Uterus (tissue), 4 donors: Measurements from ENCODE around the gene THOC2. TPM values are rescaled to one million over a fixed set of nuclear protein-coding genes. Genes with fewer than 3 reads are reported as not detected.
"Not testable (repeated sequence)": the region's sequence is repeated elsewhere in the genome, so short reads cannot be mapped to it uniquely, and the experiment has no call there.

Experiments
- DNase-seq, 2 donors: peaks; one replicate each; pipeline ENCODE4 v3.0.0-alpha.2; 2019 to 2020
- H3K27ac ChIP-seq, 2 donors: fragments of 200-600 bp; sonication (generic); 1 replicate in 1 of 2; 2 replicates in 1 of 2; pipeline ENCODE4 v1.5.1; 2016 to 2018
- H3K27me3 ChIP-seq, 2 donors: fragments of 200-600 bp; sonication (generic); one replicate each; pipeline ENCODE4 v1.5.1; 2018 to 2019; ENCODE audit warnings: control low read depth in 1 of 2
- H3K36me3 ChIP-seq, 2 donors: fragments of 200-600 bp; sonication (generic); one replicate each; pipeline ENCODE4 v1.5.1; 2019; ENCODE audit warnings: control low read depth in 1 of 2
- H3K4me1 ChIP-seq, 2 donors: fragments of 200-600 bp; sonication (generic); one replicate each; pipeline ENCODE4 v1.5.1; 2018 to 2019; ENCODE audit warnings: control low read depth in 1 of 2
- H3K4me3 ChIP-seq, 2 donors: fragments of 200-600 bp; sonication (generic); 1 replicate in 1 of 2; 2 replicates in 1 of 2; pipeline ENCODE4 v1.5.1; 2018 to 2019; ENCODE audit warnings: mild to moderate bottlenecking in 1 of 2
- H3K9me3 ChIP-seq, 2 donors: fragments of 200-600 bp; sonication (generic); one replicate each; pipeline ENCODE4 v1.5.1; 2019; ENCODE audit warnings: control low read depth in 1 of 2
- CTCF ChIP-seq, 4 experiments: fragments of 200-600 bp in 2 of 4; fragments of 450-650 bp in 2 of 4; sonication (generic) in 2 of 4; IDR thresholded peaks; one replicate each; pipeline ENCODE4 v1.5.1; 2016 to 2019; ENCODE audit warnings: antibody characterized with exemption in 4 of 4, mild to moderate bottlenecking in 2 of 4, moderate library complexity in 1 of 4
- POLR2A ChIP-seq, 2 donors: fragments of 450-650 bp; IDR thresholded peaks; one replicate each; pipeline ENCODE4 v1.6.1; 2016; ENCODE audit warnings: antibody characterized with exemption in 2 of 2, mild to moderate bottlenecking in 1 of 2, moderate library complexity in 1 of 2
- intact Hi-C: fragments of 100-400 bp; cut with DNase I; formaldehyde crosslinking; loops from one replicate; pipeline ENCODE4 v1.15.1; 2023; ENCODE audit warnings: low total_unique reads
- total RNA-seq, 4 donors: library from RNA; depleted of rRNA in 3 of 4; stranded (reverse); fragments of >200 nt in 3 of 4; gene quantifications; one replicate each; pipeline versions ENCODE4 v1.1.0 to v1.2.4, GENCODE V29; 2014 to 2023
- donor health status: DM: yes; HTN: yes; CAD: no.

The THOC2 gene
- total RNA-seq, 4 donors from 2014 or later: 54.3 to 180 (median 80.1) TPM

GRCh38 chrX:123682186-123682585 is 50.7 kb downstream of the THOC2 start:
- H3K27me3 ChIP-seq: no peaks in the 10 kb centered on the region
- TF ChIP-seq CTCF (IDR thresholded peaks at IDR 0.05) (no peak), POLR2A (IDR thresholded peaks at IDR 0.05) (no peak)
- H3K36me3 ChIP-seq: no peaks in the 10 kb centered on the region
- no peak overlapping the region for H3K27ac ChIP-seq
- no peak overlapping the region for H3K4me3 ChIP-seq
- DNase-seq: no peak
- no peaks in the 10 kb centered on the region for H3K9me3 ChIP-seq
- H3K4me1 ChIP-seq: no peaks in the 10 kb centered on the region
- intact Hi-C loops: no loop called here

GRCh38 chrX:123679733-123680460 is 53.0 kb downstream of the THOC2 start:
- not testable (repeated sequence) for H3K36me3 ChIP-seq

DNA sequence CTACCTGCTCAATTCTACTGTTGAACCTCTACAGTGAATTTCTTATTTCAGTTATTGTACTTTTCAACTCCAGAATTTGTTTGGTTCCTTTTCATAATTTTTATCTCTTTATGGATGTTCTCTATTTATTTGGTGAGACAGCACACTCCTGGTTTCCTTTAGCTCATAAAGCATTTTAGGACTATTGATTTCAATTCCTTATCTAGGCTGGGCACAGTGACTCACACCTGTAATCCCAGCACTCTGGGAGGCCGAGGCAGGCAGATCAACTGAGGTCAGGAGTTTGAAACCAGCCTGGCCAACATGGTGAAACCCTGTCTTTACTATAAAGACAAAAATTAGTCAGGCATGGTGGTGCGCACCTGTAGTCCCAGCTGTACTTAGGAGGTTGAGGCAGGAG is 57.7 kb downstream of the THOC2 start:
- Histone ChIP-seq H3K4me3 (no peak overlapping the region), H3K36me3 (no peaks in the 10 kb centered on the region)
- intact Hi-C loops: no loop called here

More at GRCh38 chrX:123679733-123680460, 53.0 kb downstream of the THOC2 start:
- DNase-seq, intact Hi-C loops, H3K27me3 ChIP-seq, H3K9me3 ChIP-seq, H3K4me1 ChIP-seq, H3K27ac ChIP-seq, H3K4me3 ChIP-seq: not testable (repeated sequence)

DNA sequence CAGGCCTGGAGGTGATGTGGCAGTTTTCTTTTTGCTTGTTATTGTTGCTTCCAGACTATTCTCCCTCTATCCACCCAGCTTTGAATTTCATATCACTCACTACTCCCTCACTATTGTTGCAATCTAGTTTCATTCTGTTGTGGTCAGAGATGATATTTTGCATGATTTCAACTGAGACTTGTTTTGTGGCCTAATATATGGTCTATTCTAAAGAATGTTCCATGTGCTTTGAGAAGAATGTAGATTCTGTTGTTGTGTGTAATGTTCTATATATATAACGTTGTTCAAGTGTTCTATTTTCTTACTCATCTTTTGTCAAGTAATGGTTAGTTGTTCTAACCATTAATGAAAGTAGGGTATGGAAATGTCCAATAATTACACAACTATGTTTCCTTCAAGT is 59.0 kb downstream of the THOC2 start:
- Histone ChIP-seq H3K36me3 (no peaks in the 10 kb centered on the region), H3K27ac (no peak overlapping the region), H3K4me1 (no peaks in the 10 kb centered on the region), H3K4me3 (no peak overlapping the region), H3K9me3 (no peaks in the 10 kb centered on the region), H3K27me3 (no peaks in the 10 kb centered on the region)
- intact Hi-C loops: no loop called here
- DNase-seq: no peak
- TF ChIP-seq CTCF (IDR thresholded peaks at IDR 0.05) (no peak), POLR2A (IDR thresholded peaks at IDR 0.05) (no peak)

More for the DNA sequence above, 57.7 kb downstream of the THOC2 start:
- Histone ChIP-seq H3K4me1 (no peaks in the 10 kb centered on the region), H3K27ac (no peak overlapping the region), H3K9me3 (no peaks in the 10 kb centered on the region), H3K27me3 (no peaks in the 10 kb centered on the region)
- TF ChIP-seq POLR2A (IDR thresholded peaks at IDR 0.05) (no peak), CTCF (IDR thresholded peaks at IDR 0.05) (no peak)
- DNase-seq: no peak

GRCh38 chrX:123665197-123665596 is 67.7 kb downstream of the THOC2 start:
- H3K4me3 ChIP-seq: no peak overlapping the region
- no peak for DNase-seq
- no peaks in the 10 kb centered on the region for H3K9me3 ChIP-seq
- no peak overlapping the region for H3K27ac ChIP-seq
- no peaks in the 10 kb centered on the region for H3K36me3 ChIP-seq
- TF ChIP-seq POLR2A (IDR thresholded peaks at IDR 0.05): no peak
- TF ChIP-seq CTCF (IDR thresholded peaks at IDR 0.05): no peak
- H3K4me1 ChIP-seq: no peaks in the 10 kb centered on the region
- H3K27me3 ChIP-seq: no peaks in the 10 kb centered on the region
- intact Hi-C loops: no loop called here

DNA sequence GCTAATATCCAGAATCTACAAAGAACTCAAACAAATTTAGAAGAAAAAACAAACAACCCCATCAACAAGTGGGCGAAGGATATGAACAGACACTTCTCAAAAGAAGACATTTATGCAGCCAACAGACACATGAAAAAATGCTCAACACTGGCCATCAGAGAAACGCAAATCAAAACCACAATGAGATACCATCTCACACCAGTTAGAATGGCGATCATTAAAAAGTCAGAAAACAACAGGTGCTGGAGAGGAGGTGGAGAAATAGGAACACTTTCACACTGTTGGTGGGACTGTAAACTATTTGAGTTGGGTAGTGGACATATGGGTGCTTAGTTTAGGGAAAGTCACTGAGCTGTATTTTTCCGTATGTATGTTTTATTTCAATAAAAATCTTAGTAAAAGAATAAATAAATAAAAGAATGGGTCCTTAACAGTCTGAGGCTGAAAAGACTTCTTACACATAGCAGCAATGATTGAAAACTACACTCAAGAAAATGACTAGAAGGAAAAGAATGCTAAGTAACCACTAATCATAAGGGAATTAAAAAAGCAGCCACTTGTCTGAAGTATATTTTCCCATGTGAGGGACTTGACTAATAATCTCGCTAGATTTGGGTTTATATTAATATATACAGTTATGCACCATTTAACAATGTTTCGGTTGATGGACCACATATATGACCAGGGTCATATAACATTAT is 68.2 kb downstream of the THOC2 start:
- H3K36me3 ChIP-seq, H3K4me3 ChIP-seq, DNase-seq, H3K27me3 ChIP-seq, intact Hi-C loops, H3K4me1 ChIP-seq, H3K27ac ChIP-seq, H3K9me3 ChIP-seq: not testable (repeated sequence)

GRCh38 chrX:123663720-123664119 is 69.1 kb downstream of the THOC2 start:
- H3K4me1 ChIP-seq, intact Hi-C loops, H3K27me3 ChIP-seq, H3K27ac ChIP-seq, H3K9me3 ChIP-seq, H3K4me3 ChIP-seq, DNase-seq, H3K36me3 ChIP-seq: not testable (repeated sequence)

- H3K9me3 ChIP-seq, H3K4me1 ChIP-seq, DNase-seq, H3K27ac ChIP-seq, H3K36me3 ChIP-seq, H3K4me3 ChIP-seq, intact Hi-C loops, H3K27me3 ChIP-seq: not testable (repeated sequence)
These were observed 76.3 kb downstream of the THOC2 start for GRCh38 chrX:123656507-123656906.

DNA sequence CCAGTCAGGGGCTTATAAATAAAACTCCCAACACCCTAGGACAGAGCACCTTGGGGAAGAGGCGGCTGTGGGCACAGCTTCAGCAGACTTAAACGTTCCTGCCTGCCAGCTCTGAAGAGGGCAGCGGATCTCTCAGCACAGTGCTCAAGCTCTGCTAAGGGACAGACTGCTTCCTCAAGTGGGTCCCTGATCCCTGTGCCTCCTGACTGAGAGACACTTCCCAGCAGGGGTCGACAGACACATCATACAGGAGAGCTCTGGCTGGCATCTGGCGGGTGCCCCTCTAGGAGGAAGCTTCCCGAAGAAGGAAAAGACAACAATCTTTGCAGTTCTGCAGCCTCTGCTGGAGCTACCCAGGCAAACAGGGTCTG is 84.1 kb downstream of the THOC2 start:
- H3K27me3 ChIP-seq, H3K4me1 ChIP-seq, H3K9me3 ChIP-seq, H3K4me3 ChIP-seq, H3K36me3 ChIP-seq, DNase-seq, intact Hi-C loops, H3K27ac ChIP-seq: not testable (repeated sequence)
